GM23248 (cell line): Measurements from ENCODE around the gene SATB1. TPM values are rescaled to one million over a fixed set of nuclear protein-coding genes. Genes with fewer than 3 reads are reported as not detected.
A peak's percentile ranks its signal among the peaks of the same experiment; 100 is the strongest.

Experiments used
- DNase-seq: peaks from one replicate; pipeline ENCODE4 v3.0.0-alpha.2; 2015
- H2AFZ ChIP-seq: fragments of 200-600 bp; sonication (generic); 2 replicates; pipeline ENCODE4 v1.6.1; 2016; ENCODE audit warnings: antibody characterized with exemption
- H3F3A ChIP-seq: fragments of 200-600 bp; sonication (generic); 2 replicates; pipeline ENCODE4 v1.6.1; 2016; ENCODE audit warnings: mild to moderate bottlenecking, antibody characterized with exemption, mixed run types; ENCODE audit not compliant: insufficient read depth
- H3K27ac ChIP-seq: fragments of 200-600 bp; sonication (generic); 2 replicates; pipeline ENCODE4 v1.5.1; 2016; ENCODE audit warnings: mild to moderate bottlenecking
- H3K27me3 ChIP-seq: fragments of 200-600 bp; sonication (generic); replicated peaks from 2 replicates; pipeline ENCODE4 v1.6.1; 2016; ENCODE audit warnings: mild to moderate bottlenecking; ENCODE audit not compliant: insufficient read depth
- H3K36me3 ChIP-seq: fragments of 200-600 bp; sonication (generic); 2 replicates; pipeline ENCODE4 v1.6.1; 2016; ENCODE audit warnings: low read depth, mild to moderate bottlenecking
- H3K4me1 ChIP-seq: fragments of 200-600 bp; sonication (generic); 2 replicates; pipeline ENCODE4 v1.6.1; 2016; ENCODE audit warnings: mild to moderate bottlenecking; ENCODE audit not compliant: insufficient read depth
- H3K4me2 ChIP-seq: fragments of 200-600 bp; sonication (generic); one replicate; pipeline ENCODE4 v1.6.1; 2016; ENCODE audit warnings: mild to moderate bottlenecking; ENCODE audit not compliant: unreplicated experiment
- H3K4me3 ChIP-seq: fragments of 200-600 bp; sonication (generic); 2 replicates; pipeline ENCODE4 v1.5.1; 2016; ENCODE audit warnings: mild to moderate bottlenecking
- H3K79me2 ChIP-seq: fragments of 200-600 bp; sonication (generic); 2 replicates; pipeline ENCODE4 v1.6.1; 2016; ENCODE audit warnings: mild to moderate bottlenecking; ENCODE audit not compliant: insufficient read depth
- H3K9ac ChIP-seq: fragments of 200-600 bp; sonication (generic); 2 replicates; pipeline ENCODE4 v1.6.1; 2016; ENCODE audit warnings: mild to moderate bottlenecking
- H3K9me2 ChIP-seq: fragments of 200-600 bp; sonication (generic); 2 replicates; pipeline ENCODE4 v1.6.1; 2016; ENCODE audit warnings: mixed run types, mild to moderate bottlenecking, moderate library complexity; ENCODE audit not compliant: insufficient read depth
- H3K9me3 ChIP-seq: fragments of 200-600 bp; sonication (generic); one replicate; pipeline ENCODE4 v1.6.1; 2017; ENCODE audit warnings: low read depth
- H4K20me1 ChIP-seq: fragments of 200-600 bp; sonication (generic); 2 replicates; pipeline ENCODE4 v1.6.0; 2016; ENCODE audit not compliant: insufficient read depth
- EZH2 ChIP-seq: fragments of 200-600 bp; sonication (generic); IDR thresholded peaks from 2 replicates; pipeline ENCODE4 v1.6.1; 2018; ENCODE audit warnings: antibody characterized with exemption, mild to moderate bottlenecking; ENCODE audit not compliant: insufficient read depth, poor library complexity, severe bottlenecking
- EZH2phosphoT487 ChIP-seq: fragments of 200-600 bp; sonication (generic); IDR thresholded peaks from 2 replicates; pipeline ENCODE4 v1.6.1; 2018; ENCODE audit warnings: antibody characterized with exemption, moderate library complexity, mild to moderate bottlenecking, low read depth; ENCODE audit not compliant: insufficient read depth
- WGBS, 2 experiments: methylation state at CpG; one replicate each; pipeline ENCODE4 v1.1.6; 2015 to 2017; ENCODE audit warnings: low lambda C conversion rate in 2 of 2, low coverage in 1 of 2; ENCODE audit errors: missing lambda C conversion rate in 2 of 2; 5-methylcytosine and 5-hydroxymethylcytosine counted together
- in situ Hi-C: fragments of 300-500 bp; cut with MboI; formaldehyde crosslinking; loops from 2 replicates; pipeline ENCODE4 v1.15.0; 2020
- polyA plus RNA-seq: library from polyadenylated mRNA; unstranded; fragments of >200 nt; fragmentation: Nextera tagmentation; extraction: Ambion mirVana; gene quantifications from 2 replicates; pipeline ENCODE4 v1.2.1, GENCODE V29; 2016
- total RNA-seq: library from RNA; depleted of rRNA; stranded (reverse); fragments of >200 nt; shearing (Covaris generic); gene quantifications from 2 replicates; pipeline ENCODE4 v1.2.3, GENCODE V29; 2014; rRNA removed

The SATB1 gene
- total RNA-seq (12.0 and 31.4 TPM in 2 replicates), polyA plus RNA-seq (5.5 and 5.7 TPM in 2 replicates)

- Histone ChIP-seq H3K79me2 (peaks cover 22% of the 10 kb centered on the region), H3K9me2 (no peaks in the 10 kb centered on the region), H3K27ac (peak within 1 kb of the TSS; percentile 63), H3K36me3 (no peaks in the 10 kb centered on the region), H3F3A (no peaks in the 10 kb centered on the region), H3K9ac (peak within 1 kb of the TSS; percentile 86), H3K4me2 (peak within 1 kb of the TSS; percentile 94), H2AFZ (peak within 1 kb of the TSS; percentile 99), H3K4me3 (peak within 1 kb of the TSS; percentile 94), H3K4me1 (peaks cover 13% of the 10 kb centered on the region), H3K9me3 (no peaks in the 10 kb centered on the region), H3K27me3 (no peaks in the 10 kb centered on the region), H4K20me1 (no peaks in the 10 kb centered on the region)
- DNase-seq = peak; percentile 82
- in situ Hi-C loops = no loop called here
- TF ChIP-seq EZH2 (no peak), EZH2phosphoT487 (no peak)
- WGBS, 2 experiments = 1% methylated on average over 63 to 89 of the region's 89 CpGs
These were observed at the start of gene SATB1 for GRCh38 chr3:18424729-18425640. TSS of gene SATB1 (minus strand) at chr3:18425339. CDS start at chr3:18420967, 4,372 bp downstream.

GRCh38 chr3:18474202-18474601 is 49.1 kb upstream of the SATB1 start:
- no peak for TF ChIP-seq EZH2
- no peak for TF ChIP-seq EZH2phosphoT487
- H3K9ac ChIP-seq = no peak overlapping the region
- no peak overlapping the region for H3K4me2 ChIP-seq
- H3K9me2 ChIP-seq = no peaks in the 10 kb centered on the region
- H3K36me3 ChIP-seq = no peaks in the 10 kb centered on the region
- H3K4me3 ChIP-seq = no peak overlapping the region
- H3F3A ChIP-seq = no peaks in the 10 kb centered on the region
- H2AFZ ChIP-seq = no peak overlapping the region
- H4K20me1 ChIP-seq = no peaks in the 10 kb centered on the region
- no peaks in the 10 kb centered on the region for H3K27me3 ChIP-seq
- H3K27ac ChIP-seq = no peak overlapping the region
- in situ Hi-C loops = no loop called here
- no peaks in the 10 kb centered on the region for H3K9me3 ChIP-seq
- no peaks in the 10 kb centered on the region for H3K79me2 ChIP-seq
- H3K4me1 ChIP-seq = no peaks in the 10 kb centered on the region
- no peak for DNase-seq
- 19 to 26% methylated on average over 2 of the region's 2 CpGs for WGBS, 2 experiments

GRCh38 chr3:18469775-18470174 is 44.6 kb upstream of the SATB1 start:
- H3K4me3 ChIP-seq = no peak overlapping the region
- no peaks in the 10 kb centered on the region for H3F3A ChIP-seq
- H3K4me1 ChIP-seq = no peaks in the 10 kb centered on the region
- no peaks in the 10 kb centered on the region for H3K9me2 ChIP-seq
- no peak for DNase-seq
- WGBS, 2 experiments = 8 to 13% methylated on average over 1 of the region's 1 CpG
- no peaks in the 10 kb centered on the region for H3K27me3 ChIP-seq
- H4K20me1 ChIP-seq = no peaks in the 10 kb centered on the region
- H3K36me3 ChIP-seq = no peaks in the 10 kb centered on the region
- H2AFZ ChIP-seq = no peak overlapping the region
- H3K9ac ChIP-seq = no peak overlapping the region
- no peaks in the 10 kb centered on the region for H3K79me2 ChIP-seq
- H3K4me2 ChIP-seq = no peak overlapping the region
- H3K9me3 ChIP-seq = no peaks in the 10 kb centered on the region
- in situ Hi-C loops = no loop called here
- H3K27ac ChIP-seq = no peak overlapping the region
- no peak for TF ChIP-seq EZH2
- no peak for TF ChIP-seq EZH2phosphoT487

- Histone ChIP-seq H3K9me2 (no peaks in the 10 kb centered on the region), H3K9me3 (no peaks in the 10 kb centered on the region), H3K79me2 (no peaks in the 10 kb centered on the region), H3K36me3 (no peaks in the 10 kb centered on the region), H3K27ac (no peak overlapping the region), H3K4me3 (no peak overlapping the region), H3F3A (no peaks in the 10 kb centered on the region), H3K27me3 (no peaks in the 10 kb centered on the region), H4K20me1 (no peaks in the 10 kb centered on the region), H3K4me1 (no peaks in the 10 kb centered on the region), H3K9ac (no peak overlapping the region), H2AFZ (no peak overlapping the region), H3K4me2 (no peak overlapping the region)
- TF ChIP-seq EZH2phosphoT487 (no peak), EZH2 (no peak)
- in situ Hi-C loops = no loop called here
- no peak for DNase-seq
- 24 to 31% methylated on average over 1 of the region's 1 CpG for WGBS, 2 experiments
These were observed 41.0 kb upstream of the SATB1 start for GRCh38 chr3:18466136-18466535.
